Common myeloid progenitor, CD34-positive (primary cell): Measurements from ENCODE around the gene NDUFS2.

Source experiments
- CTCF ChIA-PET: fragments of 350-600 bp; sonication (Branson Sonifier 250); formaldehyde crosslinking; loops from one replicate; lab custom pipeline; 2021; ENCODE audit warnings: antibody characterized with exemption; lab: Charles Lee
- POLR2A ChIA-PET: fragments of 350-600 bp; sonication (Branson Sonifier 250); formaldehyde crosslinking; loops from one replicate; lab custom pipeline; 2021; ENCODE audit warnings: antibody characterized with exemption; lab: Charles Lee
- DNase-seq, 3 donors: peaks; one replicate each; pipeline versions ENCODE4 v3.0.0 to v3.0.0-alpha.2; 2013
- H3K27ac ChIP-seq, 2 experiments: 1 replicate in 1 of 2; 2 replicates in 1 of 2; pipeline ENCODE4 v1.7.0; 2013; ENCODE audit warnings: inconsistent platforms in 2 of 2, low read length in 2 of 2, mild to moderate bottlenecking in 2 of 2, low read depth in 1 of 2, moderate library complexity in 1 of 2; ENCODE audit not compliant: severe bottlenecking in 2 of 2, insufficient read depth in 1 of 2, poor library complexity in 1 of 2
- H3K27me3 ChIP-seq, 5 experiments: replicated peaks in 2 of 5; 1 replicate in 3 of 5; 2 replicates in 2 of 5; pipeline versions ENCODE4 v1.6.1 to v1.7.0; 2013; ENCODE audit warnings: low read length in 4 of 5, mild to moderate bottlenecking in 2 of 5, moderate library complexity in 2 of 5, inconsistent platforms in 1 of 5; ENCODE audit not compliant: insufficient read depth in 5 of 5, control insufficient read depth in 4 of 5
- H3K36me3 ChIP-seq, 4 experiments: 1 replicate in 2 of 4; 2 replicates in 2 of 4; pipeline versions ENCODE4 v1.6.1 to v1.7.0; 2013; ENCODE audit warnings: low read length in 3 of 4, control low read depth in 1 of 4, mild to moderate bottlenecking in 1 of 4; ENCODE audit not compliant: control insufficient read depth in 4 of 4, insufficient read depth in 4 of 4
- H3K4me1 ChIP-seq, 4 experiments: 1 replicate in 3 of 4; 2 replicates in 1 of 4; pipeline versions ENCODE4 v1.6.1 to v1.7.1; 2013; ENCODE audit warnings: low read length in 3 of 4, mild to moderate bottlenecking in 3 of 4, control low read depth in 1 of 4, inconsistent platforms in 1 of 4, moderate library complexity in 1 of 4; ENCODE audit not compliant: control insufficient read depth in 4 of 4, insufficient read depth in 4 of 4; ENCODE audit errors: control extremely low read depth in 1 of 4
- H3K4me3 ChIP-seq, 7 experiments: 1 replicate in 4 of 7; 2 replicates in 3 of 7; pipeline versions ENCODE4 v1.5.1 to v1.7.0; 2013; ENCODE audit warnings: mild to moderate bottlenecking in 7 of 7, low read length in 6 of 7, moderate library complexity in 6 of 7, inconsistent platforms in 2 of 7, low read depth in 2 of 7, control low read depth in 1 of 7; ENCODE audit not compliant: insufficient read depth in 4 of 7, control insufficient read depth in 1 of 7; ENCODE audit errors: extremely low read depth in 1 of 7
- H3K9me3 ChIP-seq, 5 experiments: 1 replicate in 4 of 5; 2 replicates in 1 of 5; pipeline versions ENCODE4 v1.6.1 to v1.7.1; 2013; ENCODE audit warnings: low read length in 4 of 5, mild to moderate bottlenecking in 2 of 5, inconsistent platforms in 1 of 5, low read depth in 1 of 5, moderate library complexity in 1 of 5; ENCODE audit not compliant: control insufficient read depth in 4 of 5, insufficient read depth in 2 of 5; ENCODE audit errors: control extremely low read depth in 1 of 5
- WGBS: methylation state at CpG from one replicate; pipeline ENCODE4 v1.1.5; 2013; ENCODE audit not compliant: insufficient coverage; 5-methylcytosine and 5-hydroxymethylcytosine counted together

Gene NDUFS2

GRCh38 chr1:161226320-161226711 lies 24.1 kb downstream of the NDUFS2 start:
- WGBS, result 14% methylated on average over 9 of the region's 15 CpGs
- POLR2A ChIA-PET, result interaction anchor here (1.0 kb wide), 2 partner anchors 24 to 88 kb away, joined by 9 to 11 read pairs; partner anchors contain the start of genes NDUFS2 and SDHC
- no peaks in the 10 kb centered on the region for H3K27me3 ChIP-seq

DNA sequence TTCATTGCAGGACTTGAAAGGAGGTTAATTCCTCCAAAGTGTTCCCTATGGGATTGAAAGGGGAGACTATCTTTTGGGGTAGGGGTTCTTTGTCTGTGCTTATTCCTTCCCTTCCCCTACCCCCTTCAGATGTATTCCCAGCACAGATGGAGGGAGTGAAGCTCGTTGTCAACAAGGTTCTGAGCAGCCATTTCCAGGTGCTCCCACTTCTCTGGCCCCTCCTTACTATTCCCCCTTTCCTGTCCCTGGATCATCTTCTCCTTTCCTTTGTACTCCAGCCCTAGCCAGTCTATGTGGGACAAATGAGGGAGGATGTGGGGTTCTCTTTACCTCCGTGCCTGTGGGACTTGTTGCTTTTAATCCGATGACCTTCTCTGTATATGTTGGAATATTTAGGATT lies 24.6 kb downstream of the NDUFS2 start:
- H3K36me3 ChIP-seq, result peaks cover 7 to 27% (median 17%) of the 10 kb centered on the region in 4 experiments
- H3K4me3 ChIP-seq, result peak overlapping the region in 6 of 7 experiments; percentile 87 to 99 (median 90)
- no peaks in the 10 kb centered on the region for H3K27me3 ChIP-seq
- no peaks in the 10 kb centered on the region for H3K9me3 ChIP-seq
- H3K4me1 ChIP-seq, result peaks cover 2 to 33% (median 30%) of the 10 kb centered on the region in 4 experiments
- H3K27ac ChIP-seq, result peak overlapping the region in 1 of 2 experiments; percentile 67
- POLR2A ChIA-PET, result no interaction called here
- no CpG with 5 or more reads among the region's 3 CpGs for WGBS
- no peak for DNase-seq
- CTCF ChIA-PET, result interaction anchor here (0.9 to 16.6 kb wide), 24 partner anchors 7 to 156 kb away, joined by 3 to 316 read pairs (median 8); partner anchors contain the start of genes ADAMTS4, CFAP126, FCER1G and NDUFS2

More at GRCh38 chr1:161226320-161226711, 24.1 kb downstream of the NDUFS2 start:
- peaks cover 2 to 33% (median 30%) of the 10 kb centered on the region in 4 experiments for H3K4me1 ChIP-seq
- no peak for DNase-seq
- peak overlapping the region; percentile 60 to 99 (median 90) for H3K4me3 ChIP-seq
- no peaks in the 10 kb centered on the region for H3K9me3 ChIP-seq
- H3K36me3 ChIP-seq, result peaks cover 7 to 27% (median 17%) of the 10 kb centered on the region in 4 experiments
- CTCF ChIA-PET, result interaction anchor here (0.8 to 16.6 kb wide), 30 partner anchors 10 to 157 kb away, joined by 3 to 316 read pairs (median 6); partner anchors contain the start of genes ADAMTS4, CFAP126, FCER1G and NDUFS2
- H3K27ac ChIP-seq, result peak overlapping the region in 1 of 2 experiments; percentile 67

DNA sequence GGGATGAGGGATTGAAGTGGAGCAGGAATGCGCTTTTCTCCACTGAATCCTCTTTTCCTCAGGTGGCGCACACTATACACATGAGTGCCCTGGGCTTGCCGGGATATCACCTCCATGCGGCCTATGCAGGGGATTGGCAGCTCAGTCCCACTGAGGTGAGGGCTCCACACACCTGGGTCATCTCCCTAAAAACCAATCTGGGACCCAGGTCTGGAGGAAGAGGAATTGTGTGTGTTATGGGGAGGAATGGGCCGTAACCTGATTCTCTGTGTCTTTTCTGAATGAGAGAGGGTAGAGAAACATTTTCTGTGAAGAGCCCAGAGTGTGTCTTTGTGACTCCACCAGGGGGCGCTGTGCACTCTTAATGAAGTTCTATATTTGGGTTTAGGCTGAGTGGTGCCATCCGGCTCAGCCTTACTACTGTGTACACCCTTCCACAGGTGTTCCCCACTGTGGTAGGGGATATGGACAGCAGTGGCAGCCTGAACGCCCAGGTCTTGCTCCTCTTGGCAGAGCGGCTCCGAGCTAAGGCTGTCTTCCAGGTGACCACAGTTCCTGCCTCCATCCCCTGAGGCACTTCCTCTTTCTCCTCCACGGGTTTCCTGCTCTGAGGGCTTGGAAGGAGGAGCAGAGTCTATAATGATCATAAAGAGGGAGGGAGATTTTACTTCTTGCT lies 25.2 kb downstream of the NDUFS2 start:
- Histone ChIP-seq H3K27me3 (no peaks in the 10 kb centered on the region), H3K36me3 (peaks cover 7 to 27% (median 17%) of the 10 kb centered on the region in 4 experiments), H3K27ac (peak overlapping the region in 1 of 2 experiments; percentile 60), H3K4me3 (peak overlapping the region; percentile 42 to 99 (median 62)), H3K9me3 (no peaks in the 10 kb centered on the region), H3K4me1 (peaks cover 2 to 33% (median 30%) of the 10 kb centered on the region in 4 experiments)
- peak; percentile 86 to 92 (median 91) for DNase-seq
- ChIA-PET CTCF (interaction anchor here (0.8 to 16.6 kb wide), 29 partner anchors 8 to 156 kb away, joined by 3 to 316 read pairs (median 6); partner anchors contain the start of genes ADAMTS4, CFAP126, FCER1G and NDUFS2), POLR2A (interaction anchor here (0.5 to 2.0 kb wide), 2 partner anchors 8 to 89 kb away, joined by 3 to 4 read pairs; no protein-coding TSS in a partner anchor)
- 3% methylated on average over 4 of the region's 11 CpGs for WGBS

GRCh38 chr1:161228032-161228431 lies 25.9 kb downstream of the NDUFS2 start:
- peak in 1 of 3 donors; percentile 30 for DNase-seq
- H3K27ac ChIP-seq, result peak overlapping the region; percentile 35 to 60
- H3K27me3 ChIP-seq, result no peaks in the 10 kb centered on the region
- no peaks in the 10 kb centered on the region for H3K9me3 ChIP-seq
- ChIA-PET CTCF (interaction anchor here (0.8 to 16.6 kb wide), 27 partner anchors 9 to 155 kb away, joined by 3 to 316 read pairs (median 6); partner anchors contain the start of genes ADAMTS4, CFAP126, FCER1G and NDUFS2), POLR2A (interaction anchor here (0.5 to 2.0 kb wide), 2 partner anchors 8 to 89 kb away, joined by 3 to 4 read pairs; no protein-coding TSS in a partner anchor)
- H3K4me1 ChIP-seq, result peaks cover 2 to 33% (median 30%) of the 10 kb centered on the region in 4 experiments
- H3K36me3 ChIP-seq, result peaks cover 7 to 27% (median 17%) of the 10 kb centered on the region in 4 experiments
- WGBS, result 50% methylated on average over 3 of the region's 7 CpGs
- H3K4me3 ChIP-seq, result peak overlapping the region; percentile 42 to 99 (median 62)

DNA sequence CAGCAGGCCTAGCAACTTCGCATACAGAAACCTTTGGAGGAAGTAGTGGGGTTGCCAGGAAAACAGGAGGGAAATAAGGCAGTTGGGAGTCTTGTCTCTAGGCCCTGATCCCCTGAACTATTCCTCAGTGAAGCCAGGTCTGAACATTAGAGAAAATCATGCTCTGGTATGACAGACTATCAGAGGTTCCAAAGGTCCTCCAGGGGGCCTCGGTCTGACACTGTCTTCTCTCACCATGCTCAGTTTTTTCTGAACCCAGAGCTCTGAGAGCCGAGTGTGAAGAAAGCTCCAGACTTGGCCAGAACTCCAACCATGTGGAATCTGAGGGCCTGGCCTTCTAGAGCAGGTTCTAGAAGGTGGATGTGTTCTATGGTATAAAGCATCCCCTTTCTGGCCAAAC lies 27.7 kb downstream of the NDUFS2 start:
- CTCF ChIA-PET, result interaction anchor here (0.7 to 16.6 kb wide), 23 partner anchors 9 to 170 kb away, joined by 3 to 316 read pairs (median 5); partner anchors contain the start of genes CFAP126, NDUFS2, PCP4L1 and SDHC
- H3K4me1 ChIP-seq, result peaks cover 2 to 33% (median 30%) of the 10 kb centered on the region in 4 experiments
- H3K27me3 ChIP-seq, result no peaks in the 10 kb centered on the region
- peak in 2 of 3 donors; percentile 55 for DNase-seq
- no peak overlapping the region for H3K4me3 ChIP-seq
- POLR2A ChIA-PET, result interaction anchor here (1.0 to 1.2 kb wide), 2 partner anchors 9 to 12 kb away, joined by 3 to 5 read pairs; no protein-coding TSS in a partner anchor
- no peaks in the 10 kb centered on the region for H3K9me3 ChIP-seq
- H3K36me3 ChIP-seq, result peaks cover 7 to 27% (median 17%) of the 10 kb centered on the region in 4 experiments
- H3K27ac ChIP-seq, result no peak overlapping the region
- WGBS, result 87% methylated on average over 3 of the region's 3 CpGs

DNA sequence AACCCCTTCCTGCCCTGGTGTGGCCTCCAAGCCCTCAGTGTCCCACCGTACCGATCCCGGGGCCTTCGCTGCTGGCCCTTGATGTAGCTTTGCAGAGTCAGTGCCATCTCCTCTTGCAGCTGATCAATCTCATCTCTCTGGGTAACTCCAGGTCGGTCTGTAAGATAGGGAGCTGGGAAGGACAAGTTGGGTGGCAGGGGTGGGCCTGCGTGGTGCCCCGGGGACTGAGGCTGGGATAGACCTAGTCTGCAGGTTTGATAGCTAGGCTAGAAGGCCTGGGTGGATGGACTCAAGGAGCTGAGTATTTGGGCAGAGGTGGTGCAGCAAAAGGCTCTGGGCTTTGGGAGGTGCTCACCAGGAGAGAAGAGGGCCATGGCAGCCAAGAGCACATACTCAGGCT lies 28.6 kb downstream of the NDUFS2 start:
- WGBS, result 100% methylated on average over 7 of the region's 7 CpGs
- ChIA-PET POLR2A (interaction anchor here (0.6 to 1.2 kb wide), 2 partner anchors 11 to 17 kb away, joined by 3 to 4 read pairs; no protein-coding TSS in a partner anchor), CTCF (interaction anchor here (0.7 to 16.6 kb wide), 21 partner anchors 8 to 169 kb away, joined by 3 to 316 read pairs (median 7); partner anchors contain the start of genes CFAP126, NDUFS2, PCP4L1 and SDHC)
- Histone ChIP-seq H3K36me3 (peaks cover 7 to 27% (median 17%) of the 10 kb centered on the region in 4 experiments), H3K27me3 (peaks cover 0 to under 1% (median 0%) of the 10 kb centered on the region in 5 experiments), H3K9me3 (no peaks in the 10 kb centered on the region), H3K27ac (no peak overlapping the region), H3K4me1 (peaks cover 2 to 27% (median 25%) of the 10 kb centered on the region in 4 experiments), H3K4me3 (no peak overlapping the region)
- DNase-seq, result no peak
